HAP-1 (cell line): ENCODE data around the gene KCNQ1.

Source experiments
- DNase-seq, 2 experiments: peaks; one replicate each; pipeline ENCODE4 v3.0.0-alpha.2; 2016 to 2020; ENCODE audit warnings: low spot score in 2 of 2
- H3K27me3 ChIP-seq: fragments of 250-450 bp; sonication (Bioruptor Pico); 2 replicates; pipeline ENCODE4 v1.5.1; 2020; ENCODE audit warnings: low read depth, mild to moderate bottlenecking, moderate library complexity
- H3K36me3 ChIP-seq: fragments of 250-450 bp; sonication (Bioruptor Pico); replicated peaks from 2 replicates; pipeline ENCODE4 v1.5.1; 2020; ENCODE audit warnings: mild to moderate bottlenecking
- H3K4me1 ChIP-seq: fragments of 250-450 bp; sonication (Bioruptor Pico); 2 replicates; pipeline ENCODE4 v1.5.1; 2020; ENCODE audit warnings: mild to moderate bottlenecking
- H3K4me3 ChIP-seq: fragments of 250-450 bp; sonication (Bioruptor Pico); 2 replicates; pipeline ENCODE4 v1.5.1; 2020; ENCODE audit warnings: mild to moderate bottlenecking, moderate library complexity
- H3K9me3 ChIP-seq: fragments of 250-450 bp; sonication (Bioruptor Pico); 2 replicates; pipeline ENCODE4 v1.5.1; 2020; ENCODE audit warnings: mild to moderate bottlenecking, moderate library complexity
- in situ Hi-C: fragments of 300-500 bp; cut with MboI; formaldehyde crosslinking; loops from 3 replicates; pipeline ENCODE4 v1.14.3; 2020; ENCODE audit warnings: low sequenced_read_pairs, inconsistent platforms, mixed read lengths

The KCNQ1 gene

GRCh38 chr11:2699531-2700414 is 255.0 kb downstream of the KCNQ1 start, which contains the start of gene KCNQ1OT1:
Gene KCNQ1OT1, minus strand, starts transcription at chr11:2699994.
- in situ Hi-C loops = no loop called here
- no peak for DNase-seq
- no peaks in the 10 kb centered on the region for H3K27me3 ChIP-seq
- no peak within 1 kb of the TSS for H3K4me3 ChIP-seq
- H3K9me3 ChIP-seq = no peaks in the 10 kb centered on the region
- no peaks in the 10 kb centered on the region for H3K4me1 ChIP-seq
- H3K36me3 ChIP-seq = no peaks in the 10 kb centered on the region

- in situ Hi-C loops = no loop called here
- H3K36me3 ChIP-seq = no peaks in the 10 kb centered on the region
- no peak overlapping the region for H3K4me3 ChIP-seq
- no peaks in the 10 kb centered on the region for H3K9me3 ChIP-seq
- DNase-seq = no peak
- no peaks in the 10 kb centered on the region for H3K4me1 ChIP-seq
- H3K27me3 ChIP-seq = no peaks in the 10 kb centered on the region
Observed at GRCh38 chr11:2700415-2701211, 255.8 kb downstream of the KCNQ1 start.

- DNase-seq = no peak
- H3K36me3 ChIP-seq = no peaks in the 10 kb centered on the region
- H3K9me3 ChIP-seq = no peaks in the 10 kb centered on the region
- H3K27me3 ChIP-seq = no peaks in the 10 kb centered on the region
- in situ Hi-C loops = no loop called here
- H3K4me3 ChIP-seq = no peak overlapping the region
- no peaks in the 10 kb centered on the region for H3K4me1 ChIP-seq
Observed at GRCh38 chr11:2701230-2701629, 256.4 kb downstream of the KCNQ1 start.

- H3K4me3 ChIP-seq = no peak overlapping the region
- H3K27me3 ChIP-seq = no peaks in the 10 kb centered on the region
- no peaks in the 10 kb centered on the region for H3K4me1 ChIP-seq
- H3K9me3 ChIP-seq = no peaks in the 10 kb centered on the region
- DNase-seq = no peak
- in situ Hi-C loops = no loop called here
- no peaks in the 10 kb centered on the region for H3K36me3 ChIP-seq
Observed at GRCh38 chr11:2701898-2702434, 257.2 kb downstream of the KCNQ1 start.

- Histone ChIP-seq H3K36me3 (no peaks in the 10 kb centered on the region), H3K27me3 (no peaks in the 10 kb centered on the region), H3K9me3 (no peaks in the 10 kb centered on the region), H3K4me1 (no peaks in the 10 kb centered on the region), H3K4me3 (no peak overlapping the region)
- no peak for DNase-seq
- in situ Hi-C loops = no loop called here
Observed at GRCh38 chr11:2702771-2703362, 258.1 kb downstream of the KCNQ1 start.

- Histone ChIP-seq H3K36me3 (no peaks in the 10 kb centered on the region), H3K9me3 (no peaks in the 10 kb centered on the region), H3K4me3 (no peak overlapping the region), H3K27me3 (no peaks in the 10 kb centered on the region), H3K4me1 (no peaks in the 10 kb centered on the region)
- in situ Hi-C loops = no loop called here
- peak in 1 of 2 experiments; percentile 28 for DNase-seq
Observed at GRCh38 chr11:2703363-2704141, 258.7 kb downstream of the KCNQ1 start.

GRCh38 chr11:2704356-2704755 is 259.5 kb downstream of the KCNQ1 start:
- Histone ChIP-seq H3K36me3 (no peaks in the 10 kb centered on the region), H3K9me3 (no peaks in the 10 kb centered on the region), H3K4me3 (no peak overlapping the region), H3K27me3 (no peaks in the 10 kb centered on the region), H3K4me1 (no peaks in the 10 kb centered on the region)
- no peak for DNase-seq
- in situ Hi-C loops = no loop called here

GRCh38 chr11:2704896-2705606 is 260.2 kb downstream of the KCNQ1 start:
- DNase-seq = no peak
- H3K4me1 ChIP-seq = no peaks in the 10 kb centered on the region
- no peak overlapping the region for H3K4me3 ChIP-seq
- no peaks in the 10 kb centered on the region for H3K27me3 ChIP-seq
- H3K36me3 ChIP-seq = no peaks in the 10 kb centered on the region
- H3K9me3 ChIP-seq = no peaks in the 10 kb centered on the region
- in situ Hi-C loops = no loop called here

- no peaks in the 10 kb centered on the region for H3K27me3 ChIP-seq
- in situ Hi-C loops = no loop called here
- H3K4me1 ChIP-seq = no peaks in the 10 kb centered on the region
- no peaks in the 10 kb centered on the region for H3K36me3 ChIP-seq
- no peak for DNase-seq
- H3K4me3 ChIP-seq = no peak overlapping the region
- H3K9me3 ChIP-seq = 0 out of 2 replicates have a peak, but pooled peaks cover 4% of the 10 kb centered on the region
Observed at GRCh38 chr11:2706321-2706720, 261.5 kb downstream of the KCNQ1 start.

- no peak for DNase-seq
- H3K4me3 ChIP-seq = no peak overlapping the region
- no peaks in the 10 kb centered on the region for H3K27me3 ChIP-seq
- no peaks in the 10 kb centered on the region for H3K4me1 ChIP-seq
- H3K9me3 ChIP-seq = 0 out of 2 replicates have a peak, but pooled peaks cover 4% of the 10 kb centered on the region
- in situ Hi-C loops = no loop called here
- no peaks in the 10 kb centered on the region for H3K36me3 ChIP-seq
Observed at GRCh38 chr11:2707736-2708135, 262.9 kb downstream of the KCNQ1 start.

GRCh38 chr11:2708151-2708581 is 263.4 kb downstream of the KCNQ1 start:
- no peaks in the 10 kb centered on the region for H3K27me3 ChIP-seq
- no peak overlapping the region for H3K4me3 ChIP-seq
- in situ Hi-C loops = no loop called here
- no peaks in the 10 kb centered on the region for H3K36me3 ChIP-seq
- H3K9me3 ChIP-seq = 0 out of 2 replicates have a peak, but pooled peaks cover 4% of the 10 kb centered on the region
- H3K4me1 ChIP-seq = no peaks in the 10 kb centered on the region
- DNase-seq = no peak

GRCh38 chr11:2708757-2709281 is 264.0 kb downstream of the KCNQ1 start:
- H3K36me3 ChIP-seq = no peaks in the 10 kb centered on the region
- DNase-seq = no peak
- in situ Hi-C loops = no loop called here
- H3K4me1 ChIP-seq = no peaks in the 10 kb centered on the region
- no peaks in the 10 kb centered on the region for H3K27me3 ChIP-seq
- 0 out of 2 replicates have a peak, but pooled peaks cover 4% of the 10 kb centered on the region for H3K9me3 ChIP-seq
- H3K4me3 ChIP-seq = no peak overlapping the region
